Heart right ventricle (tissue), 16 donors: ENCODE measurements around the gene ADGRE1. TPM values are rescaled to one million over a fixed set of nuclear protein-coding genes. Genes with fewer than 3 reads are reported as not detected.

Experiments used
- ATAC-seq, 8 donors: fragments of 200-7000 bp; cut with Tn5 transposase; one replicate each; pipeline ENCODE4 v1.9.1; 2020; ENCODE audit warnings: mild to moderate bottlenecking in 8 of 8, moderate library complexity in 8 of 8, moderate number of reproducible peaks in 1 of 8
- DNase-seq, 2 donors: peaks; one replicate each; pipeline ENCODE4 v3.0.0-alpha.2; 2020
- H3K27ac ChIP-seq, 10 donors: fragments of 200-600 bp; sonication (generic) in 2 of 10; one replicate each; pipeline versions ENCODE4 v1.5.0 to v1.8.0; 2020 to 2022; ENCODE audit warnings: mild to moderate bottlenecking in 3 of 10
- H3K27me3 ChIP-seq, 7 donors: fragments of 200-600 bp; one replicate each; pipeline ENCODE4 v1.8.0; 2021 to 2022; ENCODE audit warnings: mild to moderate bottlenecking in 2 of 7
- H3K36me3 ChIP-seq, 9 donors: fragments of 200-600 bp; sonication (generic) in 1 of 9; one replicate each; pipeline versions ENCODE4 v1.5.0 to v1.8.0; 2020 to 2022; ENCODE audit warnings: mild to moderate bottlenecking in 2 of 9
- H3K4me1 ChIP-seq, 9 donors: fragments of 200-600 bp; sonication (generic) in 1 of 9; one replicate each; pipeline versions ENCODE4 v1.5.0 to v1.8.0; 2020 to 2022; ENCODE audit warnings: mild to moderate bottlenecking in 4 of 9
- H3K4me3 ChIP-seq, 10 donors: fragments of 200-600 bp; sonication (generic) in 2 of 10; one replicate each; pipeline versions ENCODE4 v1.5.0 to v1.8.0; 2020 to 2022; ENCODE audit warnings: mild to moderate bottlenecking in 7 of 10, moderate library complexity in 2 of 10
- H3K9me3 ChIP-seq, 11 donors: fragments of 200-600 bp in 10 of 11; sonication (generic) in 2 of 11; one replicate each; pipeline versions ENCODE4 v1.5.0 to v1.8.0; 2013 to 2022; ENCODE audit warnings: mild to moderate bottlenecking in 2 of 11, control low read depth in 1 of 11, moderate library complexity in 1 of 11
- WGBS, 2 donors: extraction: QIAGEN DNeasy Blood & Tissue Kit; methylation state at CpG; one replicate each; pipeline ENCODE4 v1.1.7; 2013; ENCODE audit warnings: inconsistent platforms in 1 of 2; 5-methylcytosine and 5-hydroxymethylcytosine counted together
- intact Hi-C, 10 donors: fragments of 100-400 bp; cut with DNase I; formaldehyde crosslinking; loops; one replicate each; pipeline versions ENCODE4 v1.11.1 to v1.14.2; 2022
- polyA plus RNA-seq, 2 donors: library from polyadenylated mRNA; stranded (reverse); fragments of 200-250 nt; gene quantifications; one replicate each; pipeline ENCODE4 v1.2.3, GENCODE V29; 2013
- total RNA-seq, 10 donors: library from RNA; stranded (reverse); fragmentation: NEBNext Ultra II Directional in 3 of 10; extraction: Animal tissue kit (Norgen Biotek cat#: 25700) in 3 of 10; gene quantifications; one replicate each; pipeline versions ENCODE4 v1.2.1 to v1.2.4, GENCODE V29; 2021 to 2023
- TF ChIP-seq, protein P1 (sequence below), 9 donors: fragments of 200-600 bp; sonication (generic) in 2 of 9; IDR thresholded peaks; one replicate each; pipeline versions ENCODE4 v1.5.0 to v1.8.0; 2021 to 2022; ENCODE audit warnings: antibody characterized with exemption in 9 of 9, mild to moderate bottlenecking in 5 of 9, moderate library complexity in 1 of 9
- donor health status: Arrhythmogenic right ventricular cardiomyopathy.
- donor health status: ischemic (EF 13 %, LVEDD 7.1; RV severe dilation, severe dysfunction).
- donor health status: healthy with polysubstance abuse.
- donor health status: DM: no; HTN: yes; CAD: no.
- donor health status: DM: no; HTN: no; CAD: no.
- donor health status: ischemic (EF 25% LVEDD 6.9; RV normal size, moderate dysfunction).
- donor health status: ischemic (EF 25% LVEDD 5.7; RV mildly dilated, moderate dysfunction).
- donor health status: healthy.
- donor health status: DM: yes; HTN: yes; CAD: no.
- donor health status: Ischemic cardiomyopathy.
- donor health status: ischemic (EF 35%, LVEDD 5.7; RV mildly dilated, moderate dysfunction).
- donor health status: nonischemic (EF 11% LVEDD 7.7; RV severe dilation, severe dysfunction).
- donor health status: DM: yes; HTN: yes; CAD: no.
- donor health status: PGD.
- donor health status: ischemic (EF 29% LVEDD 5.4; RV normal size, mild dysfunction).
- donor health status: nonischemic (EF 23%, LVEDD 6.1; RV moderate dilation, normal function).

ADGRE1 gene
- total and polyA plus RNA-seq, 12 donors: 0.09 to 4.8 (median 0.19) TPM; not detected in 3

GRCh38 chr19:6914321-6914720 is 26.9 kb downstream of the ADGRE1 start:
- intact Hi-C loops: no loop called here
- TF ChIP-seq, protein P1, sequence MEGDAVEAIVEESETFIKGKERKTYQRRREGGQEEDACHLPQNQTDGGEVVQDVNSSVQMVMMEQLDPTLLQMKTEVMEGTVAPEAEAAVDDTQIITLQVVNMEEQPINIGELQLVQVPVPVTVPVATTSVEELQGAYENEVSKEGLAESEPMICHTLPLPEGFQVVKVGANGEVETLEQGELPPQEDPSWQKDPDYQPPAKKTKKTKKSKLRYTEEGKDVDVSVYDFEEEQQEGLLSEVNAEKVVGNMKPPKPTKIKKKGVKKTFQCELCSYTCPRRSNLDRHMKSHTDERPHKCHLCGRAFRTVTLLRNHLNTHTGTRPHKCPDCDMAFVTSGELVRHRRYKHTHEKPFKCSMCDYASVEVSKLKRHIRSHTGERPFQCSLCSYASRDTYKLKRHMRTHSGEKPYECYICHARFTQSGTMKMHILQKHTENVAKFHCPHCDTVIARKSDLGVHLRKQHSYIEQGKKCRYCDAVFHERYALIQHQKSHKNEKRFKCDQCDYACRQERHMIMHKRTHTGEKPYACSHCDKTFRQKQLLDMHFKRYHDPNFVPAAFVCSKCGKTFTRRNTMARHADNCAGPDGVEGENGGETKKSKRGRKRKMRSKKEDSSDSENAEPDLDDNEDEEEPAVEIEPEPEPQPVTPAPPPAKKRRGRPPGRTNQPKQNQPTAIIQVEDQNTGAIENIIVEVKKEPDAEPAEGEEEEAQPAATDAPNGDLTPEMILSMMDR (IDR thresholded peaks at IDR 0.05): no peak
- H3K27me3 ChIP-seq: no peaks in the 10 kb centered on the region
- DNase-seq (no peak), ATAC-seq (no peak)
- H3K9me3 ChIP-seq: peaks cover 0 to 32% (median 13%) of the 10 kb centered on the region in 11 donors
- H3K36me3 ChIP-seq: peaks cover 0 to 22% (median 0%) of the 10 kb centered on the region in 9 donors
- WGBS, 2 donors: 33 to 56% methylated on average over 2 of the region's 2 CpGs
- H3K4me1 ChIP-seq: no peaks in the 10 kb centered on the region
- no peak overlapping the region for H3K27ac ChIP-seq
- no peak overlapping the region for H3K4me3 ChIP-seq

- Histone ChIP-seq H3K36me3 (peaks cover 0 to 28% (median 0%) of the 10 kb centered on the region in 9 donors), H3K27ac (no peak overlapping the region), H3K9me3 (peaks cover 0 to 32% (median 13%) of the 10 kb centered on the region in 11 donors), H3K4me1 (no peaks in the 10 kb centered on the region), H3K4me3 (no peak overlapping the region), H3K27me3 (no peaks in the 10 kb centered on the region)
- TF ChIP-seq, protein P1 (IDR thresholded peaks at IDR 0.05): no peak
- 77 to 84% methylated on average over 3 of the region's 3 CpGs for WGBS, 2 donors
- no peak for DNase-seq
- no peak for ATAC-seq
- intact Hi-C loops: no loop called here
Observed at GRCh38 chr19:6916952-6917351, 29.6 kb downstream of the ADGRE1 start.

DNA sequence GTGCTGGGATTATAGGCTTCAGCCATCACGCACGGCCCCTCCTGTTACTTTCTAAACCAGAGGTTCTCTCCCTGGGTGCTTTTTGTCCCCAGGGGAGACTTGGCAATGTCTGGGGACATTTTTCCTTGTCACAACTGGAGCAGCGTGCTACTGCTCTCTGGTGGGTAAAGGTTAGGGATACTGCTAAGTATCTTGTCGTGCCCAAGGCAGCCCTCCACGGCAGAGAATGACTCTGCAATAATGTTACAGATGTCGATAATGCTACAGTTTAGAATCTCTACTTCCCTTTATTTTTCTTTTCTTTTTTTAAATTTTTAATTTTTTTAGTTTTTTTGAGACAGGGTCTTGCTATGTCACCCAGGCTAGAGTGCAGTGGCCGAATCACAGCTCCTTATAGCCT is 38.0 kb downstream of the ADGRE1 start:
- peaks cover 0 to 11% (median 0%) of the 10 kb centered on the region in 9 donors for H3K36me3 ChIP-seq
- H3K9me3 ChIP-seq: peaks cover 0 to 49% (median 10%) of the 10 kb centered on the region in 11 donors
- intact Hi-C loops: no loop called here
- no peaks in the 10 kb centered on the region for H3K4me1 ChIP-seq
- no peak overlapping the region for H3K4me3 ChIP-seq
- H3K27ac ChIP-seq: no peak overlapping the region
- WGBS, 2 donors: 81 to 82% methylated on average over 7 of the region's 7 CpGs
- peaks cover 0 to 4% (median 0%) of the 10 kb centered on the region in 7 donors for H3K27me3 ChIP-seq
- TF ChIP-seq, protein P1 (IDR thresholded peaks at IDR 0.05): no peak
- DNase-seq (no peak), ATAC-seq (no peak)

DNA sequence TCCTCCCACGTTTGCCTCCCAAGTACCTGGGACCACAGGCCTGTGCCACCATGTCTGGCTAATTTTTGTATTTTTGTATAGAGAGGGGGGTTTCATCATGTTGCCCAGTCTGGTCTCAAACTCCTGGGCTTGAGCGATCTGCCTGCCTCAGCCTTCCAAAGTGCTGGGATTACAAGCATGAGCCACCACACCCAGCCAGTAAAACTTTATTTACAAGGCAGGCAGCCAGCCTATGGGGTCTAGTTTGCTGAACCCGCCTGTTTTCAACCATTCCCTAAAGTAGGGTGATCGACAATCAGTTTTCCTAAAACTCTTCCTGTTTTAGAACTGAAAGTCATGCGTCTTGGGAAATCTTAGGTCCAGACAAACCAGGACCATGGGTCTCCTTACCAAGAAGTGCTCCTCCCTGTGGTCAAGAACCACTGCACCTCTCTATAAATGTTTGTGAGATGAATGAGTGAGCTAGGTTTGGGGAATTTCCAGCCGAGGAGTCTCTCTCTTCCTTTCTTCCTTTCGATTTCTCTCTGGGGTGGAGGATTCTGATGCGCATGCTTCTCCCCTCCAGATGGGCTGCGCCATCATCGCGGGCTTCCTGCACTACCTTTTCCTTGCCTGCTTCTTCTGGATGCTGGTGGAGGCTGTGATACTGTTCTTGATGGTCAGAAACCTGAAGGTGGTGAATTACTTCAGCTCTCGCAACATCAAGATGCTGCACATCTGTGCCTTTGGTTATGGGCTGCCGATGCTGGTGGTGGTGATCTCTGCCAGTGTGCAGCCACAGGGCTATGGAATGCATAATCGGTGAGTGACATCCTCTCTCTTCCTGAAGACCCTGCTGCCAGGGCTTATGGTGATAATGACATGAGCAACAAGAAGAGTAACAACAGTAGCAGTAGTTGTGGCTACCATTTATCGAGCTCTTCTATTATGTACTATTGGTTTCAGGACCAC is 38.7 kb downstream of the ADGRE1 start:
- Histone ChIP-seq H3K4me3 (no peak overlapping the region), H3K9me3 (peaks cover 0 to 55% (median 15%) of the 10 kb centered on the region in 11 donors), H3K4me1 (no peaks in the 10 kb centered on the region), H3K27ac (no peak overlapping the region), H3K27me3 (peaks cover 0 to 4% (median 0%) of the 10 kb centered on the region in 7 donors), H3K36me3 (peaks cover 0 to 11% (median 0%) of the 10 kb centered on the region in 9 donors)
- 64 to 69% methylated on average over 15 of the region's 15 CpGs for WGBS, 2 donors
- DNase-seq (no peak), ATAC-seq (no peak)
- TF ChIP-seq, protein P1 (IDR thresholded peaks at IDR 0.05): no peak
- intact Hi-C loops: no loop called here
